IPS DF 19.7 (cell line): ENCODE data around the gene SYT15B.
"Not testable (repeated sequence)": the region's sequence is repeated elsewhere in the genome, so short reads cannot be mapped to it uniquely, and the experiment has no call there.

Source experiments
- DNase-seq: peaks from one replicate; pipeline ENCODE4 v3.0.0-alpha.2; 2013; ENCODE audit warnings: low read depth, low spot score

The SYT15B gene

DNA sequence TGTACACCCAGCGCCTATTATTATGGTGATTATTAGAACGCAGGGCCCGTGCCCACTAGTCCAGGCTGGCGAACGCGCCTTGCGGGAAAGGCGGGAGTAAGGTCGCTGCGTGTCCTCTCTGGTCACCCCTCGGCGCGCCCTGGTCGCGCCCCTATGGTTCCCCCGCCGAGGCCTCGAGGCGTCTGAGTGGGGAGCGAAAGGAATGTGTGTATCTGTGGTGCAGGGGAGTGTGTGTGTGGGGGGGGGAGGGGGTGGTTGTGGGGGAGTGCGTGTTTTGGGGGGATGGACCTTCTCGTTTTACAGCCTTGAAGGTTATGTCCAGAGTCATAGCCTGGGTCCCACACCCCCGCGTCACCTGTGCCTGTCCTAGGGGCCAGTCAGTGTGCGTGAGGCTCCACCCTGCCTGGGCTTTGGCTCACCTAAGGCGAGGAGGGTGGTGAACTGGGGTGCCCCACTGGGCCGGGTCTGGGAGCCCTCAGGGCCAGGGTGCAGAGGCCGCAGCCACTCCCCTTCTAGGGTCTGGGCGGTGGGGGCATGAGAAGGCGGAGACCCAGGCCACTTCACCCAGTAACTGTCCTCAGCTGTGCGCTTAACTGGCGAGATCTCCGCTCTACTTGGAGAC is at the start of gene SYT15B:
TSS of gene SYT15B (minus strand) at position 39 of the 622 bp plus-strand sequence. CDS start 952 bp downstream, outside the sequence.
- not testable (repeated sequence) for DNase-seq

DNA sequence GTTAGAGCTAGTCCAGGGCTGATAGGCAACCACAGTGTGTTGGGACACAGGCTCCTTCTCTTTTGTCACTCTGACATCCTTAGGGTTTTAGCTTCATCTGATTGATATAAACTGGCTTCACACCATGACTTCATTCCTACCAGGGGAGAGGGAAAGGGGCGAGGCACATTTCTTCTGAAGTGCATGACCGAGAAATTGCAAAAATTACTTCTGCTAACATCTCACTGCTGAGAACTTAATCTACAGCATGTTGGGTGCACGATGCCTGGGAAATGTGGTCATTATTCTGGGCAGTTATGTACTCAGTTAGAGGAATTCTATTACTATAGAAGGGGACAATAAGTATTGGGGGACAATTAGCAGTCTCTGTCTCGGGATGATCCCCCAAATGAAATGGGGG is 16.2 kb upstream of the SYT15B start:
- not testable (repeated sequence) for DNase-seq

DNA sequence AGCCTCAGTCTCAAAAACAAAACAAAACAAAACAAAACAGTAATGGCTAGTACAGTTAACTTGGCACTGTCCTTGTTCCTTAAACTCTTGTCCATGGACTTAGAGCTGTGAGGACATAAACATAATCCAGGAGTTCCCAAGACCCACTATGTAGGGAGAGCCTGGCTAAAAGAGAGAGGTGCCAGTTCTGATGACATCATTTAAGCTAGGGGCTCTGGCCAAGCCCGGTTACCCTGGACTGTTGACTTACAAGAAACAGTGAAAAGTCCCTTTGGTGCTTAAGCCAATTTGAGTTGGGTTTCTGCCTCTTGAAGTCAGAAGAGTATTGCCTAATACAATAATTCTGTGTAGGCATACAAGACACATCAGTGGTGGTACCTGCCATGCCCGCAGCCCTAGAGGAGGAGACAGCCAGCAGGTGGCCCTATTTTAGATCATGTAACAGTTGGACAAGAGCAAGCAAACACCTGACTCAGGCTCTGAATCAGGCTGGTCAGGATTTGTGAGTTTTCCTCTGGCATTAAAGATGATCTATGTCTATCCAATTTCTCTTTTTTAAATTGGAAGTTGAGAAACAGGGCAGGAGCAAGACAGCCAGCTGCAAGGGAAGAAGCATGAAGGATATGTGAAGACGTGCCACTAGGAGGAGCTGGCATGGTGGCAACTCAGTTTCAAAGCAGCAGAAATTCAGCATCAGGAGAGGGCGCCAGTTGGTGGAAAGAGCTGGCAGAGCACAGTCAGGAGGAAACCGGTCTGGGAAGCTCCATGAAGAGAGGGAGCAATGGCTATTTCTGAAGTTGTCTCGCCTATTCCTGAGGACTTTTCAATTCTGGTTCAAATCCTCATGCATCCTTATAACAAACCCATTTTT is 12.2 kb upstream of the SYT15B start:
- peak; percentile 33 for DNase-seq

DNA sequence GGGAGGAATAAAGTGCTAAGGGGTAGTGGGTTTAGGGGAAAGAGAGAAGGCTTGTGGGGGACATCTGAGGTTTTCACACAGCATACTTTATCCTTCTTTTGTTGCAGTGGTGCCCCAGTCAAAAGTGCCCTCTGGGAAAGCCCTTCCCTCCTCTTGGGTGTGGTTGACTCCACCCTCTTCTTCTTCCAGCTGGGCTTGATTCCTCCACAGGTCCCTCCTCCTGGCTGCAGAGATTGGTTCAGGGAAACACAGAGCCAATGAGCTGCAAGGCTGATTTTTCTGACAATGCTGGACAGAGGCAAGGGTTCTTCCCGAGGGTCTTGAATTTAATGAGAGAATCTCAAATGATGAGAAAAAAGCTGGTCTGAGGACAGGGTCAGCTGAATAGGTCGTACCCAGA is 7.4 kb upstream of the SYT15B start:
- not testable (repeated sequence) for DNase-seq

DNA sequence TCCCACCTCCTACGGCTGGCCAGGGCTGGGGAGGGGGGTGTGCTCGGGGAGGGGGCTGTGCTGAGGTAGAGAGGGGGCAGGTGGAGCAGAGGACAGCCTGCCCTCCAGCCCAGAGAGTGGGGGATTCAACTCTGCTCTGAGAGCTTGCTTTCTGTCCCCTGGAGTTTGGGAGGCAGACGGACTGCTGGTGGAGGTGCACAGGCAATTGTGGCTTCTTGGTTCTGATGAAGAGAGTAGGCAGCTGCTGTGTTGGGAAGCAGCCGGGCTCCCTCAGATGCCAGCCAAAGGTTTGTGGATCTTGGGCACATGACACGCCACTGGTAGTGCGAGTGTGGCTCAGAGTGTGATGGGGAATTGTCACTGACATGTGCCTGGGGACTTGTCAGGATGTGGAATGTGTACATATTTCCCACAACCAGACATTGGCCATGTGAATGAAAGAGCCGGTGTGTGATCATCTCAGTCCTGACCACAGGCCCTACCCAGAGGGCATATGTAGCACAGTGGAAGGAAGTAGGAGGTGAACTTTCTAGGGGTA is 5.3 kb upstream of the SYT15B start:
- not testable (repeated sequence) for DNase-seq

DNA sequence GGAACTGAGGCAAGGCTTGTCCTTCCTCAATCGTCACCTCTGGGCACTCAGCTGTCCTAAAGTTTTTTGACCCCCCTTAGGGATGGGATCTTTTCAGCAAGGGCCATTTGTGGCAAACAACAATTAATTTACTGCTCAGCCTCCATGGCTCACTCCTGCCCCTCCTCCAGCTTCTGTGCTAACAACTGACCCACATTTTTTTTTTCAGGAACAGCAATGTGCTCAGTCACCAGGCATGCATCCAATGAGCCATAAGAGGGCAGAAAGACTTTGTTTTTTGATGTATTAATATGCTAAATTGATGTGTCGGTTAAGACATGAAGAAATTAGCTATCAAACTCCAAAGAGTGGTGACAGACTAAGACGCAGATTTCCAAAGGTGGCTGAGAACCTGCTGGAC is 4.7 kb upstream of the SYT15B start:
- DNase-seq: not testable (repeated sequence)

DNA sequence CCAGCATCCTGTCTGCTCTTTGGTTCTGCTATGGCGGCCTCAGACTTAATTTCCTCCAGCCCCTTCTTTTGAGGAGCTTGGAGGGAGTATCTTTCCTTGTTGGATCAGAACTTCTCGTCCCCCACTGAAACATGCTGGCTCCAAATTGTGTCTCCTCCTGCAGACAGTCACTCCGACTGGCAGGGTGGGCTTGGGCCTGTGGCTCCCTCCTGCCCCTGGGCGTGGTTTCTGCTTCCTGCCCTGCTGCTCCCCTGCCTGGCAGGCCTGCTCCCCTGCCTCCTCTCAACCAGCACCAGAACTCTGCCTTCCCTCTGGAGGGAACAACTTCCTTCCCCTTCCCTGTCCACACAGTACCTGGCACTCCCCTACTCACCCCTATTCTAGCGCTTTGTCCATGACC is 3.8 kb upstream of the SYT15B start:
- DNase-seq: not testable (repeated sequence)

DNA sequence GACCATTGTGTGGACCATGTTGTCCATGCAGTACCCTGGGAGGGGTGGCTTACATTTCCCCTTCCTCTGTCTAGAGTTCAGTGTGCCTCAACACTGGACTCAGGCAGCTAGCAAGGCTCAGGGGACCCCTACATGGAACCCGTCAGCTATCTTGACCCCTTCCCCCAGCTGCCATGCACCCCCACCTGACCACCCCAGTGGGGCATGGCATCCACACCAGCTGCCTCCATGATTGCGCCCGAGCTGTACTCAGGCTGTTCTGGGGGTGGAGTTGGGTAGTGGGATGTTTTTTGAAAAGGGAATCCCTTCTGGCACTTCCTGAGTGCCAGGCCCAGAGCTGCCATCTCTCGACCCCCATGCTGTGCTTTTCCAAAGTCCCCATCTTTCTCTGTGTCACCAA is 1.8 kb upstream of the SYT15B start:
- not testable (repeated sequence) for DNase-seq

DNA sequence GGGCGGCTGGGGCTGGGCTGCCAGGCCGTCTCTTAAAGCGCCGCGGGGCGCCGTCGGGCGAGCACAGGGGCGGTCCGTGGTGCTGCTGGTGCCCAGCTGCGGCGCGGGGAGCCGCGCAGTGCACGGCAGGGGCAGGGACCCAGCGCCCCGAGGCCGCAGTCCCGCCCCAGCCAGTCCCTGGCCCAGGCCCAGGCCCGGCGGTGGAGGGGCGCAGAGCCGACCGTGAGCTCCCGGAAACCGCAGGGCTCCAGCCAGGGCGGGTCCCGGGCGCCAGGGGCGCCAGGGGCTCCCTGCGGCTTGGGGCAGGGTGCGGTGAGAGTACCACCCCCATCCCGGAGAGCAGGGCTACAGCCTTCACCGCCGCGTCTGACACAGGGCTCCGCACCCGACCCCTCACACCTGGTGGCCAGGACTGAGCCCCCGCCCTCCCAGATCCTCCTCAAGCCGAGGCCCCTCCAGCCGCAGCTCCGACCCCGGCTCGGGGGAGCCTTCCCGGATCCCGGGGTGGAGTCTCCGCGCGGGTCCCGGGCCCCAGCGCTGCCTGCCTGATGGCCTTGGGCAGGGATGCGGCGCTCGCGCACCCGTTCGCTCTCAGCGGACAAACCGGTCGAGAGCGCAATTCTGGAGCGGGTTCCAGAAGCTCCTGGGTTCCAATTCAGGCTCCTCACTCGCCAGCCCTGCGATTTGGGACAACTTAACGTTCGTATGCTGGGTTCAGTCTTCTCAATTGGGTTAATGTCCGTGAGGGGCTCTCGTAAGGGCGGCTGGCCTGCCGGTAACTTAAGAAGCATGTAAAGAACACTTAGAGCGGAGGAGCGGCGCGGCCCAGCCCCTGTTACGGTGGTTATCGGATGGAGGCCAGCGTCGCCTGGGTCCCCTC is 478 bp downstream of the SYT15B start:
- not testable (repeated sequence) for DNase-seq

DNA sequence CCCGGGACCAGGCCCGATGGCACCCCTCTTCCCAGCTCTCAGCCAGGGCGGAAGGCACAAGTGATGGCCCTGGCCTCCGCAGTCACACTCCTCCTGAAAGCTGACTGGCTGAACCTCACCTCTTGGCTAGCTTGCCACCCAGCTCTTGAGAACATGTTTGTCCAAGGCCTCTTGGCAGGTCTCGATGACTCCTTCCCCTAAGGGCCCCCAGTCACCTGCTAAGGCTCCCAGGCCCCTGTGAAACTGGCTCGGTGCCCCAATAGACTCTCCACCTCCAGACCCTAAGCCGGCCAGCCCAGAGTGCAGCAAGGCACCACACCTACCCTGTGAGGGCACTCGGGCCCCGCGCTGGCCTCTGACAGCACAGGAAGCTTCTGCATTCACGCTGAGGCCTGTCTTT is 4.5 kb downstream of the SYT15B start:
- DNase-seq: not testable (repeated sequence)

DNA sequence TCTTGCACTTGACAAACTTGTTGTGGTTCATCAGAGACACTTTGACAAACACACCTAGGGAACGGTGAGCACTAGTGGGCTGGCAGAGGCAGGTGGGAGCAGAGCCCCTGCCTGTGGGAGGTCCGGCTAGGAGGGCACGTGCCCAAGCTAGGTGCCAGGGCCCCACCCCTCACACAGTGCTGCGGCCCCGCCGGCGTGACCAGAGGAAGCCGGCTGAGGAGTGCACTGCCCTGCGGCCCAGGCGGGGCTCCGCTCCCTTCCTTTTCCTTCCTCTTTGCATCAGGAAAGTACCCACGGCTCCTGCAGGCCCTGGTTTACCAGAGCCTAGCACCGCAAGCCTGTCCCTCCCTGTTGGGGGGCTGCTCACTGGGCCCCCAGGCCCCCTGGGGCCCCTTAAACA is 7.2 kb downstream of the SYT15B start:
- not testable (repeated sequence) for DNase-seq

DNA sequence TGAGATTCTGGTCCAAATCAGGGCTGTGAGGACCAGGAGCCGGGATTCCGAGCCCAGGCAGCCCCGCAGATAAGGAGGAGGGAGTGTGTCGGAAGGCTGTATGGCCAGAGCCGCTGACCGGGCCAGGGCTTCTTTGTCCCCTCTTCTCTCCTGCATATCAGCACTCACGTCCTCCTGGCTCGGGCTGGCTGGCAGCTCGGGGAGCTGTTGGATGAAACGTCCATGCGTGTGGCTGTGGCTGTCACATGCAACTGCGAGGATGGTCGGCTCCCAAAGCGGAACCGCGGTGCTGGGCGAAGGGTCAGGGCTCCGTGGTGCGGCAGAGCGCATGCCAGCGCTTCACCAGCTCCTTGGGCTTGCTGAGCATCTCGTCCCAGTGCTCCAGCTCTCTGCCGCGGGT is 9.5 kb downstream of the SYT15B start:
- DNase-seq: not testable (repeated sequence)

DNA sequence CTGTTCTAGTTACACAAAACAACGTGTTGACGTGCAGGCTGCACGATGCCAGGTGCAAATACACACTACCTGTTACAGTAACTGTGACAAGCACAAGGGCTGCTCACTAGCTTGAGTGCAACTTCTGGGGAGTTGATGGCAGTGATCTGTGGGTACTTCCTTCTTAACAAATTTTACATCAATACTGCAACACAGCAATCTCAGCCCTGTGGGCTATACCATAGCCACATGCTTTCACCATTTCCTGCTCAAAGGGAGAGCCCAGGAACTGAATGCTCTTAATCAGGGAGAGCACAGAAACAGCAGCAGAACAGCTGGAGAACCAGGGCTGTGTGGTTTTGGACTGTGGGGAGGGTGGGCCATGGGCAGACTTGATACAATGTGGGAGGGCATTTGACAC is 10.2 kb downstream of the SYT15B start:
- DNase-seq: not testable (repeated sequence)

DNA sequence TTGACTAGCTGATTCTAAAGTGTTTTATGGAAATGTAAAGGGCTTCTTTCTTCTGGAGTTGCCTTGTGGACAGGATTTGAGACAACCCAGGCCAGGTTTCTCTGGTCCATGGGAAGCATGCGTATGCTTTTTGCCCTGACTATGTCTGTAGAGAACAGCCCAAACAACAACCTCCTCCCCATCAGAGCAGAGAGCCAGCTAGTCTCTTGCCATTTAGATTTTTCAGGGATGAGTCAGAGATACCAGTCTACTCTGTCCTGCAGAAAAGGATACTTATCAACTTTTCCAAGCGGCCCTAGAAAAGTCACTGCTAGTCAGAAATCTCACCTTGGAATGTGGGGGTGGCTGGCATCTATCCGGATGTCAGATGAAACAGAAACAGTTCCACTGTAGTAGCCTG is 11.6 kb downstream of the SYT15B start:
- not testable (repeated sequence) for DNase-seq

DNA sequence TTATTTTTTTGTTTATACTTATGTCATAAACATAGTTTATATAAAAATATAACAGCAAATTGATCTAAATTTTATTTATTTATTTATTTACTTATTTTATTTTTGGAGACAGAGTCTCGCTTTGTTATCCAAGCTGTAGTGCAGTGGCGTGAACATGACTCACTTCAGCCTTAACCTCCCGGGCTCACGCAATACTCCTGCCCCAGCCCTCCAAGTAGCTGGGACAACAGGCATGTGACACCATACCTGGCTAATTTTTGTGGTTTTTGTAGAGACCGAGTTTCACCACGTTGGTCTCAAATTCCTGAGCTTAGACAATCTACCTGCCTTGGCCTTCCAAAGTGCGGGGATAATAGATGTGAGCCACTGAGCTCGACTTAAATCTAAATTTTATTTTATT is 13.0 kb downstream of the SYT15B start:
- DNase-seq: not testable (repeated sequence)

DNA sequence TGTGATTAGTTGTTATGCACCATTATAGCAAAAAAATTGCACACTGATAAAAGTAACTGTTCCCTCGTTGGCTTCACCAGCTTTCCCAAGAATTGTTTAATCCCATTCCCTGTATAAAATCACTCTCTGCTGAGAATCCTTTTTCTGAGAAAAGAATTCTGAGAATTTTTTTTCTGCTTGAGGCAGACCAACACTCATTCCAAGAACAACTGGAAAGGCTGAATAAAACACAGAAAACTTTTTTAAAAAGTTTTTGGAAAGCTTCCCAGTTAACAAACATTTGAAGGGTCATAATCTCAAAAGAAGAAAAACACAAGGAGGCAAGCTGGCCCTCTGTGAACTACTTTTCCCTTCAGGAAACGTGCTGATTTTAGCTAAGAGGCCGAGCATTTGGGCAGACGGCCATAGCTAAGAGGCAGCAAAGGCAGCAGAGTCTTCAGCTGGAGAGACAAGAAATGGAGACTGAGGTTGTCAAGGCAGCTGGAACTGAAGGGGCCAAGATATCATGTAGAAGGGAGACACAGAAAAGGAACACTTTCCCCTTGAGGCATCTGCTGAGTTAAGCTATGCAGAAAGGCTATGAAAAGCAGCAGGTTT is 16.5 kb downstream of the SYT15B start:
- not testable (repeated sequence) for DNase-seq

DNA sequence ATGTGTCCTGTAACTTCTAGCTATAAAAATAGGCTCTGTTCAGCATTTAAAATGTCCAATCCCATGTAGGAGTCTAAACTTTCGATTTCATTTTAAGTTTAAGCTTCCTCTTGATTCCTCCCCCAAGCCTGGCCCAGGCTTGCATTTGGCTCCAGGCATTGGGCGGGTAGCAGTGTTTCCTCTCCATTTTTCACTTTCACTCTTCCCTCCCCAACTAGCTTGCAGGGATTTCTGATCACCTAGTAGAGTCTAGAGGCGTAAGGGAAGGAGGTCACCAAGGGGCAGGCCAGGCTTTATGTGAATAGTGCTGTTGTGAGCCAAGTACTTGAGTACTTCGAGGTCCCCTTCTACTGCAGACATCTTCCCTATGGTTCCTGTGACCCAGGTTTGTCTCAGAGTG is 18.5 kb downstream of the SYT15B start:
- not testable (repeated sequence) for DNase-seq

DNA sequence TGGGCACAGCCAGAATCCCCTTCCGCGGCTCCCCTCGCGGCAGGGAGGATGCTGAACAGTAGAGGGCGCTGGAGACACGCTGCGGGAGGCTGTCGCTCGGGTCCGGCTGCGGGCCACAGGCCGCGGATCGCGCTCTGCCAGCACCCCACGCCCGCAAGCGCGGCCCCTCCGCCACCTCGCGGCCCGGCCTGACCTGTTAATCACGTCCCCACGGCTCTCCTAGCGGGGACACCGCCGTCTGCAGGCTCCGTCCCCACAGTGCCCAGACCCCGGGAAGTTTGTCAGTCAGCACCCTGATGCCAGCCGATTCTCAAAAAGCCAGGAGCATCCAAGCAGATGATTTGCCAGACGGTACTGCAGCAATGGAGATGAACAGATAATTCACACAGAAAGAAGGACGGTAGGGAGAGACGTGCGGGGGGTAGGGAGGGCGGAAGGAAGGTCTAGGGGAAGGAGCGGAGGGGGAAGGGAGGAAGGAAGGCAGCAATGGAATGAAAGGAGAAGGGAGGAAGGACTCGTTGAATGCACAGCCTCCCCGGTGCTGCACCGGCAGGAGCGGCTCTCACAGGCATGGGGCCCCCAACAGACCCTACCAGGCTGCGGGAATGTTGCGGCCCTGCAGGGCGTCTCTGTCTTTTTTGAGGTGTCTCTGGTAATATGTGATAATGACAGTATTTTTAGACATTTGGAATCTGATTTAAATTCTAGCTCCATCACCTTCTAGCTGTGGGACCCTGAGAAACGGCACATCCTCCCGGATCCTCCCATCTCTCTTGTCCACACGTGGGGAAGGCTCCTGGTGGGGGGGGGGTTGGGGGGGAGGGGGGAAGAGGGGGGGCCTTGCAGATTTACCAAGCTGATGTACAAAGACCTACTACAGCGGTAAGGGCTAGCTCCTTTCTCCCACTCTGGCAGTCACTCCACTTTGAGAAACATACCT is 19.5 kb downstream of the SYT15B start:
- DNase-seq: not testable (repeated sequence)

DNA sequence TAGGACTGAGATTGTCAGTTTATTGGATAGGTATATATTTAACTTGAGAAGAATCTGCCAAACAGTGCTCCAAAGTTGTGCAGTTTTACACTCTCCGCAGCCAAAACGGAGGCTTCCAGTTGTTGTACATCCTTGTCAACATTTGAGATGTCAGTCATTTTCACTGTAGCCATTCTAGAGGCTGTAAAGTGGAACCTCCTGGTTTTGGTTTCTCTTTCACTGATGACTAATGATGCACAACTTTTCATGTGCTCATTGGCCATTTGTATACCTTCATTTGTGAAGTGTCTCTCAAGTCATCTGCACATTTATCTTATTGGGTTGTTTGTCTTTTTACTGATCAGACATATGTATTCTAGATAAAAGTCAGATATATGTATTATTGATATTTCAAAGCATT is 22.5 kb downstream of the SYT15B start:
- not testable (repeated sequence) for DNase-seq

DNA sequence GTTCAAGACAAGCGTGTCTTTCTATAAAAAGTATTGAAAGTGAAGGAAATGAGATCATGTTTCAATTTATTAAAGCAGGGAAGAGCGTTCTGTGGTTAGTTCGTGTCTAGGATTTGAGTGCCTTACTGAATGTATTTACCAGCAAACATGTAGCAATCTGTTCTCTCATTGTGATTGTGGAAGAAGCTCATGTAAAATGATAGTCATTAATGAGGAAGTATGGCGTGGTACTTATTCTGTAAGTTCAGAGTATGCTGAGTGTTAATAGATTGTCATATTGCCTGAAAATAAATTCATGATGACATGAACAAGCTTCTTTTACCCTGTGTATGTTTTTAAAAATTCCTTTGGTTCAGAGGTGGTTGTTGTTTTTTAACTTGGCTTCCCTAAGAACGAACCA is 32.5 kb downstream of the SYT15B start:
- not testable (repeated sequence) for DNase-seq
